SK-N-SH (cell line): Measurements from ENCODE around the gene C1QTNF8. TPM values are rescaled to one million over a fixed set of nuclear protein-coding genes. Genes with fewer than 3 reads are reported as not detected.

Experiments used
- CTCF ChIA-PET: fragments of 300-600, 350-600 bp; formaldehyde crosslinking; extraction: SDS; loops from one replicate; lab custom pipeline; 2021; lab: Yijun Ruan, JAX
- POLR2A ChIA-PET: fragments of 350-600 bp; sonication (Branson Sonifier 250); formaldehyde crosslinking; extraction: SDS; loops from one replicate; lab custom pipeline; 2020; ENCODE audit warnings: antibody characterized with exemption, inconsistent platforms; lab: Yijun Ruan, JAX
- DNase-seq: peaks from one replicate; pipeline ENCODE4 v3.0.0; 2012
- H2AFZ ChIP-seq: fragments of 200-600 bp; sonication (generic); 2 replicates; pipeline ENCODE4 v1.8.1; 2016; ENCODE audit warnings: antibody characterized with exemption, mild to moderate bottlenecking, low read depth
- H3F3A ChIP-seq: fragments of 200-600 bp; sonication (generic); replicated peaks from 2 replicates; pipeline ENCODE3; 2016; ENCODE audit warnings: antibody characterized with exemption, mild to moderate bottlenecking; ENCODE audit not compliant: insufficient read depth
- H3K27ac ChIP-seq, 2 experiments: fragments of 200-500 bp in 1 of 2; fragments of 200-600 bp in 1 of 2; sonication (Bioruptor generic) in 1 of 2; sonication (generic), shearing (Covaris generic) in 1 of 2; 2 replicates each; pipeline versions ENCODE4 v1.5.1 to v1.6.1; 2014 to 2016; ENCODE audit warnings: low read depth in 2 of 2, inconsistent platforms in 1 of 2, low read length in 1 of 2, mild to moderate bottlenecking in 1 of 2, mixed read lengths in 1 of 2
- H3K27me3 ChIP-seq: fragments of 200-600 bp; sonication (generic), shearing (Covaris generic); 2 replicates; pipeline ENCODE4 v1.6.1; 2016; ENCODE audit warnings: mixed run types; ENCODE audit not compliant: insufficient read depth
- H3K36me3 ChIP-seq, 2 experiments: fragments of 200-500 bp in 1 of 2; fragments of 200-600 bp in 1 of 2; sonication (Bioruptor generic) in 1 of 2; sonication (generic) in 1 of 2; replicated peaks in 1 of 2; 2 replicates each; pipeline versions ENCODE3 to v1.5.1; 2014 to 2016; ENCODE audit warnings: low read length in 1 of 2, mild to moderate bottlenecking in 1 of 2; ENCODE audit not compliant: insufficient read depth in 2 of 2, control insufficient read depth in 1 of 2
- H3K4me1 ChIP-seq, 2 experiments: fragments of 200-500 bp in 1 of 2; fragments of 200-600 bp in 1 of 2; sonication (Bioruptor generic) in 1 of 2; sonication (generic), shearing (Covaris generic) in 1 of 2; 2 replicates each; pipeline versions ENCODE4 v1.5.1 to v1.6.1; 2014 to 2016; ENCODE audit warnings: low read depth in 1 of 2, low read length in 1 of 2, mixed run types in 1 of 2; ENCODE audit not compliant: insufficient read depth in 2 of 2, control insufficient read depth in 1 of 2
- H3K4me2 ChIP-seq: fragments of 200-600 bp; sonication (generic), shearing (Covaris generic); 2 replicates; pipeline ENCODE4 v1.6.1; 2017; ENCODE audit warnings: mixed run types
- H3K4me3 ChIP-seq, 2 experiments: fragments of 200-500 bp in 1 of 2; fragments of 200-600 bp in 1 of 2; sonication (Bioruptor generic) in 1 of 2; sonication (generic), shearing (Covaris generic) in 1 of 2; 2 replicates each; pipeline versions ENCODE4 v1.5.1 to v1.8.1; 2014 to 2016; ENCODE audit warnings: low read depth in 2 of 2, inconsistent platforms in 1 of 2, low read length in 1 of 2, mild to moderate bottlenecking in 1 of 2, mixed read lengths in 1 of 2, moderate library complexity in 1 of 2
- H3K79me2 ChIP-seq: fragments of 200-600 bp; sonication (generic); 2 replicates; pipeline ENCODE4 v1.8.1; 2017; ENCODE audit warnings: mild to moderate bottlenecking; ENCODE audit not compliant: insufficient read depth
- H3K9ac ChIP-seq: fragments of 200-600 bp; sonication (generic); 2 replicates; pipeline ENCODE4 v1.6.1; 2017; ENCODE audit warnings: mixed run types
- H3K9me2 ChIP-seq: fragments of 200-600 bp; sonication (generic); 2 replicates; pipeline ENCODE4 v1.6.1; 2017; ENCODE audit warnings: mixed run types
- H3K9me3 ChIP-seq: fragments of 200-600 bp; sonication (generic); 2 replicates; pipeline ENCODE4 v1.6.1; 2017; ENCODE audit warnings: mixed run types, mild to moderate bottlenecking, moderate library complexity
- H4K20me1 ChIP-seq: fragments of 200-600 bp; sonication (generic); 2 replicates; pipeline ENCODE4 v1.6.1; 2017; ENCODE audit warnings: mild to moderate bottlenecking, mixed run types; ENCODE audit not compliant: insufficient read depth
- CHD2 ChIP-seq: fragments of 150-350 bp; IDR thresholded peaks from 2 replicates; pipeline ENCODE4 v1.6.1; 2018; ENCODE audit warnings: low read length; ENCODE audit not compliant: partially characterized antibody
- ELF1 ChIP-seq: IDR thresholded peaks from 2 replicates; pipeline ENCODE4 v1.4.0; 2012
- FOSL2 ChIP-seq: IDR thresholded peaks from 2 replicates; pipeline ENCODE4 v1.4.0; 2012; ENCODE audit warnings: low read depth, mild to moderate bottlenecking, moderate library complexity, borderline replicate concordance
- FOXJ3 ChIP-seq: sonication (generic); formaldehyde crosslinking; IDR thresholded peaks from 2 replicates; pipeline ENCODE4 v1.5.1; 2020; ENCODE audit warnings: mild to moderate bottlenecking, missing genetic modification reagents
- GATA2 ChIP-seq: sonication (generic); formaldehyde crosslinking; IDR thresholded peaks from 2 replicates; pipeline ENCODE4 v1.5.0; 2020; ENCODE audit warnings: mild to moderate bottlenecking, missing genetic modification reagents
- IRF3 ChIP-seq: fragments of 150-350 bp; IDR thresholded peaks from 2 replicates; pipeline ENCODE4 v1.6.1; 2016; ENCODE audit warnings: mild to moderate bottlenecking, low read depth, low read length
- MXI1 ChIP-seq: IDR thresholded peaks from 2 replicates; pipeline ENCODE4 v1.6.1; 2012; ENCODE audit warnings: mild to moderate bottlenecking, low read depth, low read length, improper control_type of control experiment
- NFIC ChIP-seq: IDR thresholded peaks from 2 replicates; pipeline ENCODE4 v1.4.0; 2012; ENCODE audit warnings: borderline replicate concordance
- RAD21 ChIP-seq: IDR thresholded peaks from 2 replicates; pipeline ENCODE4 v1.6.1; 2012; ENCODE audit warnings: mild to moderate bottlenecking, low read length
- RCOR1 ChIP-seq: fragments of 150-350 bp; IDR thresholded peaks from 2 replicates; pipeline ENCODE4 v1.6.1; 2017; ENCODE audit warnings: antibody characterized with exemption, low read length
- RFX5 ChIP-seq: IDR thresholded peaks from 2 replicates; pipeline ENCODE4 v1.6.1; 2012; ENCODE audit warnings: mild to moderate bottlenecking, improper control_type of control experiment, low read length
- SIN3A ChIP-seq: IDR thresholded peaks from 2 replicates; pipeline ENCODE4 v1.6.1; 2012; ENCODE audit warnings: low read depth, mild to moderate bottlenecking, low read length, moderate library complexity, borderline replicate concordance
- SMC3 ChIP-seq: IDR thresholded peaks from 2 replicates; pipeline ENCODE4 v1.6.1; 2012; ENCODE audit warnings: low read depth, low read length, improper control_type of control experiment
- TCF12 ChIP-seq: IDR thresholded peaks from 2 replicates; pipeline ENCODE4 v1.4.0; 2012
- TEAD4 ChIP-seq: IDR thresholded peaks from 2 replicates; pipeline ENCODE4 v1.4.0; 2012; ENCODE audit warnings: mild to moderate bottlenecking, borderline replicate concordance; ENCODE audit not compliant: insufficient read depth
- USF2 ChIP-seq: fragments of 150-350 bp; IDR thresholded peaks from 2 replicates; pipeline ENCODE4 v1.6.1; 2017; ENCODE audit warnings: antibody characterized with exemption, low read length, low read depth, borderline replicate concordance
- WGBS: methylation state at CpG from one replicate; pipeline ENCODE4 v1.1.6; 2017; ENCODE audit warnings: low lambda C conversion rate; 5-methylcytosine and 5-hydroxymethylcytosine counted together
- polyA plus RNA-seq, 3 experiments: library from polyadenylated mRNA; depleted of rRNA; stranded (reverse); fragments of >200 nt; gene quantifications; 2 replicates each; pipeline ENCODE4 v1.2.3, GENCODE V29; 2012
- TF ChIP-seq, protein P1 (sequence below): fragments of 200-600 bp; sonication (generic); IDR thresholded peaks from 2 replicates; pipeline ENCODE4 v1.6.1; 2017; ENCODE audit warnings: antibody characterized with exemption, mild to moderate bottlenecking, moderate library complexity
- TF ChIP-seq, protein P2 (sequence below): IDR thresholded peaks from 2 replicates; pipeline ENCODE4 v1.4.0; 2012; ENCODE audit warnings: low read depth
- TF ChIP-seq, protein P3 (sequence below): IDR thresholded peaks from 2 replicates; pipeline ENCODE4 v1.4.0; 2012; ENCODE audit warnings: low read depth, borderline replicate concordance

C1QTNF8 gene
- polyA plus RNA-seq, 1 of the 3 experiments (the other 2 are of a cell fraction), result not detected

DNA sequence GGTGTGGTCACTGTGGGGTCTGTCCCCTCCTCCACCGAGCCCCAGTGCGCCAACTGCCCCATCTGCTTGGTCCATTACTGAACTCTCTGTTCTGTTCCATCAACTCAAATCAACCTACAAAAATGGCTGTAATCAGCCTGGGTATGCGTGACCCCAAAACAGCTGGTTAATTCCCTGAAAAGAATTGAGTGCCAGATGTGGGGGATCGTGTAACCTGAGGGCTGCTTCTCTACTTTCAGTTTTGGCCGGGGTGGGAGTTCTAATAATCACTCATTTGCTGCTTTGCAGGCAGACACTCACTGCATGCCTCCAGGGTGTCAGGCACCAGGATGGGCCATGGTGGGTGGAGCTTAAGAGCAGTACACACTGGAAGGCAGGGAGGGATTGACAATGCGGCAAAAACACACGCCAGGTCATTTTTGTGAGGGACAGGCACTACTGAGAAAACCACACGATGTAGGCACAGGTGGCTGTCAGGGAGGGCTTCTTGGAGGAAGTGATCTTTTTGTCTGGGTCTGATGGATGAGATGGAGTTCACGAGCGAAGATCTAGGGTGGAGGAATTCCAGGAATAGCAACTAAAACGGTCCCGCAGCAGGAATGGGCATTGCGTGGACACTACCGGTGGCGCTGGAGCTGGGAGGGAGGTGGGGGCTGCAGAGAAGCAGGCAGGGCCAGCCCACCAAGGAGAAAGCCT, 53.8 kb downstream of the C1QTNF8 start:
- Histone ChIP-seq H3F3A (no peaks in the 10 kb centered on the region), H3K4me2 (no peak overlapping the region), H3K9ac (no peak overlapping the region), H4K20me1 (no peaks in the 10 kb centered on the region), H3K4me1 (no peaks in the 10 kb centered on the region), H3K9me2 (no peaks in the 10 kb centered on the region), H3K4me3 (no peak overlapping the region), H3K36me3 (no peaks in the 10 kb centered on the region), H2AFZ (no peak overlapping the region), H3K27me3 (peaks cover 73% of the 10 kb centered on the region), H3K9me3 (no peaks in the 10 kb centered on the region), H3K27ac (no peak overlapping the region), H3K79me2 (no peaks in the 10 kb centered on the region)
- CTCF ChIA-PET, result interaction anchor here (0.6 to 9.6 kb wide), 3 partner anchors 15 to 356 kb away, joined by 3 to 76 read pairs (median 3); no protein-coding TSS in a partner anchor
- no peak for DNase-seq
- TF ChIP-seq SIN3A (no peak), MXI1 (no peak), GATA2 (no peak), RAD21 (no peak), RCOR1 (no peak), NFIC (no peak), FOSL2 (no peak), IRF3 (no peak), TEAD4 (no peak), USF2 (no peak), RFX5 (no peak), CHD2 (no peak), TCF12 (no peak), ELF1 (no peak), SMC3 (no peak), FOXJ3 (CRISPR knock-in tag) (no peak)
- TF ChIP-seq, protein P1, sequence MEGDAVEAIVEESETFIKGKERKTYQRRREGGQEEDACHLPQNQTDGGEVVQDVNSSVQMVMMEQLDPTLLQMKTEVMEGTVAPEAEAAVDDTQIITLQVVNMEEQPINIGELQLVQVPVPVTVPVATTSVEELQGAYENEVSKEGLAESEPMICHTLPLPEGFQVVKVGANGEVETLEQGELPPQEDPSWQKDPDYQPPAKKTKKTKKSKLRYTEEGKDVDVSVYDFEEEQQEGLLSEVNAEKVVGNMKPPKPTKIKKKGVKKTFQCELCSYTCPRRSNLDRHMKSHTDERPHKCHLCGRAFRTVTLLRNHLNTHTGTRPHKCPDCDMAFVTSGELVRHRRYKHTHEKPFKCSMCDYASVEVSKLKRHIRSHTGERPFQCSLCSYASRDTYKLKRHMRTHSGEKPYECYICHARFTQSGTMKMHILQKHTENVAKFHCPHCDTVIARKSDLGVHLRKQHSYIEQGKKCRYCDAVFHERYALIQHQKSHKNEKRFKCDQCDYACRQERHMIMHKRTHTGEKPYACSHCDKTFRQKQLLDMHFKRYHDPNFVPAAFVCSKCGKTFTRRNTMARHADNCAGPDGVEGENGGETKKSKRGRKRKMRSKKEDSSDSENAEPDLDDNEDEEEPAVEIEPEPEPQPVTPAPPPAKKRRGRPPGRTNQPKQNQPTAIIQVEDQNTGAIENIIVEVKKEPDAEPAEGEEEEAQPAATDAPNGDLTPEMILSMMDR, result no peak
- TF ChIP-seq, protein P2, sequence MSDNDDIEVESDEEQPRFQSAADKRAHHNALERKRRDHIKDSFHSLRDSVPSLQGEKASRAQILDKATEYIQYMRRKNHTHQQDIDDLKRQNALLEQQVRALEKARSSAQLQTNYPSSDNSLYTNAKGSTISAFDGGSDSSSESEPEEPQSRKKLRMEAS, result no peak
- TF ChIP-seq, protein P3, sequence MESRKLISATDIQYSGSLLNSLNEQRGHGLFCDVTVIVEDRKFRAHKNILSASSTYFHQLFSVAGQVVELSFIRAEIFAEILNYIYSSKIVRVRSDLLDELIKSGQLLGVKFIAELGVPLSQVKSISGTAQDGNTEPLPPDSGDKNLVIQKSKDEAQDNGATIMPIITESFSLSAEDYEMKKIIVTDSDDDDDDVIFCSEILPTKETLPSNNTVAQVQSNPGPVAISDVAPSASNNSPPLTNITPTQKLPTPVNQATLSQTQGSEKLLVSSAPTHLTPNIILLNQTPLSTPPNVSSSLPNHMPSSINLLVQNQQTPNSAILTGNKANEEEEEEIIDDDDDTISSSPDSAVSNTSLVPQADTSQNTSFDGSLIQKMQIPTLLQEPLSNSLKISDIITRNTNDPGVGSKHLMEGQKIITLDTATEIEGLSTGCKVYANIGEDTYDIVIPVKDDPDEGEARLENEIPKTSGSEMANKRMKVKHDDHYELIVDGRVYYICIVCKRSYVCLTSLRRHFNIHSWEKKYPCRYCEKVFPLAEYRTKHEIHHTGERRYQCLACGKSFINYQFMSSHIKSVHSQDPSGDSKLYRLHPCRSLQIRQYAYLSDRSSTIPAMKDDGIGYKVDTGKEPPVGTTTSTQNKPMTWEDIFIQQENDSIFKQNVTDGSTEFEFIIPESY, result no peak
- POLR2A ChIA-PET, result no interaction called here
- 24% methylated on average over 15 of the region's 15 CpGs for WGBS
